IPS DF 6.9 (cell line): ENCODE results near the gene PHF19.

ENCODE experiments used
- DNase-seq: peaks from one replicate; pipeline ENCODE4 v3.0.0-alpha.2; 2013; ENCODE audit warnings: low read depth, low spot score
- H3K27ac ChIP-seq: one replicate; pipeline ENCODE4 v1.5.1; 2013; ENCODE audit warnings: low read length, control low read depth
- H3K27me3 ChIP-seq: 2 replicates; pipeline ENCODE4 v1.6.1; 2013; ENCODE audit warnings: mild to moderate bottlenecking, low read length; ENCODE audit not compliant: control insufficient read depth, insufficient read depth
- H3K36me3 ChIP-seq: 2 replicates; pipeline ENCODE4 v1.6.1; 2013; ENCODE audit warnings: low read length; ENCODE audit not compliant: control insufficient read depth, insufficient read depth
- H3K4me1 ChIP-seq: 2 replicates; pipeline ENCODE4 v1.6.1; 2013; ENCODE audit warnings: low read length; ENCODE audit not compliant: control insufficient read depth, insufficient read depth
- H3K4me3 ChIP-seq: 2 replicates; pipeline ENCODE4 v1.5.1; 2013; ENCODE audit warnings: mild to moderate bottlenecking, low read length
- H3K9me3 ChIP-seq: 2 replicates; pipeline ENCODE4 v1.6.1; 2013; ENCODE audit warnings: low read length, inconsistent platforms; ENCODE audit not compliant: control insufficient read depth, insufficient read depth
- WGBS: extraction: QIAGEN DNeasy Blood & Tissue Kit; methylation state at CpG from one replicate; pipeline ENCODE4 v1.1.7; 2013; ENCODE audit warnings: mixed read lengths, missing lambda C conversion rate; ENCODE audit not compliant: insufficient read length, insufficient coverage; 5-methylcytosine and 5-hydroxymethylcytosine counted together

The PHF19 gene

GRCh38 chr9:120872791-120873502, 4.0 kb downstream of the PHF19 start:
- Histone ChIP-seq H3K4me1 (peaks cover 27% of the 10 kb centered on the region), H3K36me3 (no peaks in the 10 kb centered on the region), H3K27ac (no peak overlapping the region)

GRCh38 chr9:120870206-120870605, 6.8 kb downstream of the PHF19 start:
- H3K4me3 ChIP-seq = no peak overlapping the region
- no peaks in the 10 kb centered on the region for H3K9me3 ChIP-seq
- H3K36me3 ChIP-seq = peaks cover 3% of the 10 kb centered on the region; the same call in 1 of the 2 replicates
- H3K27me3 ChIP-seq = no peaks in the 10 kb centered on the region
- no peak for DNase-seq
- H3K27ac ChIP-seq = no peak overlapping the region
- no CpG with 5 or more reads among the region's 9 CpGs for WGBS
- peaks cover 17% of the 10 kb centered on the region; the same call in 1 of the 2 replicates for H3K4me1 ChIP-seq

More at GRCh38 chr9:120872791-120873502, 4.0 kb downstream of the PHF19 start:
- no peaks in the 10 kb centered on the region for H3K27me3 ChIP-seq
- no CpG with 5 or more reads among the region's 3 CpGs for WGBS
- H3K9me3 ChIP-seq = no peaks in the 10 kb centered on the region
- no peak overlapping the region for H3K4me3 ChIP-seq
- DNase-seq = no peak

- no peak for DNase-seq
- no peak overlapping the region for H3K4me3 ChIP-seq
- peaks cover 17% of the 10 kb centered on the region; the same call in 1 of the 2 replicates for H3K4me1 ChIP-seq
- peaks cover 3% of the 10 kb centered on the region; the same call in 1 of the 2 replicates for H3K36me3 ChIP-seq
- H3K27ac ChIP-seq = no peak overlapping the region
- H3K27me3 ChIP-seq = no peaks in the 10 kb centered on the region
- H3K9me3 ChIP-seq = no peaks in the 10 kb centered on the region
- WGBS = no CpG with 5 or more reads among the region's 10 CpGs
Measured at GRCh38 chr9:120869726-120870125, 7.3 kb downstream of the PHF19 start.

- no peak for DNase-seq
- H3K9me3 ChIP-seq = no peaks in the 10 kb centered on the region
- H3K27ac ChIP-seq = no peak overlapping the region
- peak overlapping the region; percentile 34; the same call in 1 of the 2 replicates for H3K4me3 ChIP-seq
- no peaks in the 10 kb centered on the region for H3K27me3 ChIP-seq
- peaks cover 17% of the 10 kb centered on the region; the same call in 1 of the 2 replicates for H3K4me1 ChIP-seq
- H3K36me3 ChIP-seq = peaks cover 3% of the 10 kb centered on the region; the same call in 1 of the 2 replicates
- WGBS = no CpG with 5 or more reads among the region's 10 CpGs
Measured at GRCh38 chr9:120869360-120869687, 7.7 kb downstream of the PHF19 start.

- H3K36me3 ChIP-seq = peaks cover 3% of the 10 kb centered on the region; the same call in 1 of the 2 replicates
- DNase-seq = peak; percentile 84
- WGBS = no CpG with 5 or more reads among the region's 52 CpGs
- H3K4me1 ChIP-seq = peaks cover 12% of the 10 kb centered on the region; the same call in 1 of the 2 replicates
- no peak overlapping the region for H3K27ac ChIP-seq
- H3K4me3 ChIP-seq = peak overlapping the region; percentile 34; the same call in 1 of the 2 replicates
- H3K27me3 ChIP-seq = no peaks in the 10 kb centered on the region
- H3K9me3 ChIP-seq = no peaks in the 10 kb centered on the region
Measured at GRCh38 chr9:120868676-120869359, 8.2 kb downstream of the PHF19 start.

GRCh38 chr9:120868339-120868675, 8.7 kb downstream of the PHF19 start:
- H3K4me3 ChIP-seq = no peak overlapping the region
- H3K36me3 ChIP-seq = peaks cover 3% of the 10 kb centered on the region; the same call in 1 of the 2 replicates
- H3K9me3 ChIP-seq = no peaks in the 10 kb centered on the region
- no peak for DNase-seq
- H3K27me3 ChIP-seq = no peaks in the 10 kb centered on the region
- peaks cover 10% of the 10 kb centered on the region; the same call in 1 of the 2 replicates for H3K4me1 ChIP-seq
- no peak overlapping the region for H3K27ac ChIP-seq
- WGBS = no CpG with 5 or more reads among the region's 11 CpGs

- no CpG with 5 or more reads among the region's 15 CpGs for WGBS
- Histone ChIP-seq H3K27me3 (no peaks in the 10 kb centered on the region), H3K4me1 (peaks cover 5% of the 10 kb centered on the region; the same call in 1 of the 2 replicates), H3K36me3 (peaks cover 3% of the 10 kb centered on the region; the same call in 1 of the 2 replicates), H3K4me3 (no peak overlapping the region), H3K9me3 (no peaks in the 10 kb centered on the region), H3K27ac (no peak overlapping the region)
- no peak for DNase-seq
Measured at GRCh38 chr9:120867676-120868338, 9.2 kb downstream of the PHF19 start.

GRCh38 chr9:120866651-120867050, 10.3 kb downstream of the PHF19 start:
- WGBS = no CpG with 5 or more reads among the region's 6 CpGs
- Histone ChIP-seq H3K9me3 (no peaks in the 10 kb centered on the region), H3K27me3 (no peaks in the 10 kb centered on the region), H3K4me3 (no peak overlapping the region), H3K36me3 (peaks cover 6% of the 10 kb centered on the region; the same call in 1 of the 2 replicates), H3K27ac (no peak overlapping the region), H3K4me1 (peaks cover 2% of the 10 kb centered on the region; the same call in 1 of the 2 replicates)
- DNase-seq = no peak

- WGBS = no CpG with 5 or more reads among the region's 5 CpGs
- Histone ChIP-seq H3K36me3 (peaks cover 6% of the 10 kb centered on the region; the same call in 1 of the 2 replicates), H3K27ac (no peak overlapping the region)
Measured at GRCh38 chr9:120865809-120866208, 11.2 kb downstream of the PHF19 start.

GRCh38 chr9:120865176-120865575, 11.8 kb downstream of the PHF19 start:
- peaks cover 6% of the 10 kb centered on the region; the same call in 1 of the 2 replicates for H3K36me3 ChIP-seq
- H3K9me3 ChIP-seq = no peaks in the 10 kb centered on the region
- no peaks in the 10 kb centered on the region for H3K27me3 ChIP-seq
- WGBS = no CpG with 5 or more reads among the region's 5 CpGs
- no peak for DNase-seq
- H3K27ac ChIP-seq = no peak overlapping the region
- no peak overlapping the region for H3K4me3 ChIP-seq
- peaks cover 2% of the 10 kb centered on the region; the same call in 1 of the 2 replicates for H3K4me1 ChIP-seq

More at GRCh38 chr9:120865809-120866208, 11.2 kb downstream of the PHF19 start:
- DNase-seq = no peak
- Histone ChIP-seq H3K9me3 (no peaks in the 10 kb centered on the region), H3K4me3 (no peak overlapping the region), H3K27me3 (no peaks in the 10 kb centered on the region), H3K4me1 (peaks cover 2% of the 10 kb centered on the region; the same call in 1 of the 2 replicates)
